GM23338 (cell line): ENCODE results near the gene ANKRD11. TPM values are rescaled to one million over a fixed set of nuclear protein-coding genes. Genes with fewer than 3 reads are reported as not detected.

ENCODE experiments used
- ATAC-seq: fragments of 200-7000 bp; cut with Tn5 transposase; 3 replicates; pipeline ENCODE4 v1.9.1; 2020
- DNase-seq: peaks from one replicate; pipeline ENCODE4 v3.0.0-alpha.2; 2015; ENCODE audit warnings: low spot score
- H2AFZ ChIP-seq: fragments of 200-600 bp; sonication (generic); 2 replicates; pipeline ENCODE4 v1.8.0; 2016; ENCODE audit warnings: antibody characterized with exemption, mild to moderate bottlenecking, moderate library complexity
- H3F3A ChIP-seq: fragments of 200-600 bp; sonication (generic); replicated peaks from 2 replicates; pipeline ENCODE4 v1.8.0; 2017; ENCODE audit warnings: antibody characterized with exemption, mixed run types, low read depth
- H3K27ac ChIP-seq: fragments of 200-600 bp; sonication (generic); 2 replicates; pipeline ENCODE4 v1.6.1; 2016; ENCODE audit warnings: low read depth
- H3K27me3 ChIP-seq: fragments of 200-600 bp; sonication (generic); 2 replicates; pipeline ENCODE4 v1.8.0; 2016; ENCODE audit warnings: mild to moderate bottlenecking, mixed run types, moderate library complexity; ENCODE audit not compliant: insufficient read depth
- H3K36me3 ChIP-seq: fragments of 200-600 bp; sonication (generic); 2 replicates; pipeline ENCODE4 v1.8.0; 2016; ENCODE audit warnings: mild to moderate bottlenecking; ENCODE audit not compliant: insufficient read depth
- H3K4me1 ChIP-seq: fragments of 200-600 bp; sonication (generic); 2 replicates; pipeline ENCODE4 v1.8.0; 2016; ENCODE audit warnings: mild to moderate bottlenecking, moderate library complexity; ENCODE audit not compliant: insufficient read depth
- H3K4me2 ChIP-seq: fragments of 200-600 bp; sonication (generic); 2 replicates; pipeline ENCODE4 v1.7.1; 2017; ENCODE audit warnings: mixed run types
- H3K4me3 ChIP-seq: fragments of 200-600 bp; sonication (generic); 2 replicates; pipeline ENCODE4 v1.6.1; 2016; ENCODE audit warnings: mixed run types
- H3K79me2 ChIP-seq: fragments of 200-600 bp; sonication (generic); replicated peaks from 2 replicates; pipeline ENCODE4 v1.8.0; 2017; ENCODE audit warnings: mild to moderate bottlenecking; ENCODE audit not compliant: insufficient read depth
- H3K9me2 ChIP-seq: fragments of 200-600 bp; sonication (generic); 2 replicates; pipeline ENCODE4 v1.8.0; 2017; ENCODE audit not compliant: insufficient read depth
- H4K20me1 ChIP-seq: fragments of 200-600 bp; sonication (generic); replicated peaks from 2 replicates; pipeline ENCODE4 v1.8.0; 2017; ENCODE audit warnings: mild to moderate bottlenecking; ENCODE audit not compliant: insufficient read depth
- H3K27ac Mint-ChIP-seq: 2 replicates; pipeline ENCODE4 v1.8.0; 2020; ENCODE audit warnings: inconsistent platforms, mild to moderate bottlenecking, moderate library complexity, mixed read lengths
- H3K27me3 Mint-ChIP-seq: 3 replicates; pipeline ENCODE4 v1.8.0; 2022; ENCODE audit warnings: low read depth, mild to moderate bottlenecking, moderate library complexity, mixed read lengths, inconsistent platforms; ENCODE audit not compliant: insufficient read depth, poor library complexity
- H3K36me3 Mint-ChIP-seq: 3 replicates; pipeline ENCODE4 v1.8.0; 2021; ENCODE audit warnings: low read depth, mild to moderate bottlenecking, inconsistent platforms, moderate library complexity, mixed read lengths
- H3K4me1 Mint-ChIP-seq: 3 replicates; pipeline ENCODE4 v1.8.0; 2020; ENCODE audit warnings: mild to moderate bottlenecking, inconsistent platforms, mixed read lengths
- H3K4me3 Mint-ChIP-seq: 3 replicates; pipeline ENCODE4 v1.8.0; 2021; ENCODE audit warnings: moderate library complexity, mild to moderate bottlenecking, inconsistent platforms, mixed read lengths
- H3K9me3 Mint-ChIP-seq: 3 replicates; pipeline ENCODE4 v1.8.0; 2020; ENCODE audit warnings: moderate library complexity, mild to moderate bottlenecking, inconsistent platforms, mixed read lengths
- CREB1 ChIP-seq: fragments of 250-450 bp; sonication (Bioruptor Pico); IDR thresholded peaks from 2 replicates; pipeline ENCODE4 v1.5.0; 2020; ENCODE audit warnings: low read depth, mild to moderate bottlenecking, moderate library complexity
- ETS1 ChIP-seq: IDR thresholded peaks from 2 replicates; pipeline ENCODE4 v1.6.1; 2016; ENCODE audit warnings: antibody characterized with exemption
- EZH2 ChIP-seq: fragments of 200-600 bp; sonication (generic); IDR thresholded peaks from one replicate; pipeline ENCODE4 v1.8.0; 2017; ENCODE audit warnings: antibody characterized with exemption, mild to moderate bottlenecking, low read depth; ENCODE audit not compliant: unreplicated experiment
- EZH2phosphoT487 ChIP-seq: fragments of 200-600 bp; sonication (generic); IDR thresholded peaks from one replicate; pipeline ENCODE4 v1.8.1; 2018; ENCODE audit warnings: antibody characterized with exemption; ENCODE audit not compliant: unreplicated experiment
- JUNB ChIP-seq: IDR thresholded peaks from one replicate; pipeline ENCODE4 v1.6.1; 2016; ENCODE audit warnings: antibody characterized with exemption; ENCODE audit not compliant: unreplicated experiment
- NANOG ChIP-seq: IDR thresholded peaks from 2 replicates; pipeline ENCODE4 v1.6.1; 2016; ENCODE audit warnings: antibody characterized with exemption, borderline replicate concordance
- POLR2AphosphoS5 ChIP-seq: IDR thresholded peaks from 2 replicates; pipeline ENCODE4 v1.6.1; 2016; ENCODE audit warnings: antibody characterized with exemption, low read depth
- REST ChIP-seq: IDR thresholded peaks from one replicate; pipeline ENCODE4 v1.6.1; 2018; ENCODE audit warnings: antibody characterized with exemption; ENCODE audit not compliant: unreplicated experiment
- STAT1 ChIP-seq: IDR thresholded peaks from one replicate; pipeline ENCODE4 v1.6.1; 2016; ENCODE audit warnings: antibody characterized with exemption; ENCODE audit not compliant: unreplicated experiment
- ZNF114 ChIP-seq: fragments of 250-450 bp; sonication (Bioruptor Pico); IDR thresholded peaks from 2 replicates; pipeline ENCODE4 v1.5.0; 2020; ENCODE audit warnings: mild to moderate bottlenecking, moderate library complexity
- ZNF331 ChIP-seq: fragments of 250-450 bp; sonication (Bioruptor Pico); IDR thresholded peaks from 2 replicates; pipeline ENCODE4 v1.5.0; 2020; ENCODE audit warnings: low read depth, mild to moderate bottlenecking, moderate library complexity
- ZNF462 ChIP-seq: fragments of 250-450 bp; sonication (Bioruptor Pico); IDR thresholded peaks from 2 replicates; pipeline ENCODE4 v1.5.0; 2020; ENCODE audit warnings: mild to moderate bottlenecking, moderate library complexity
- polyA plus RNA-seq: library from polyadenylated mRNA; unstranded; fragments of >200 nt; fragmentation: Nextera tagmentation; extraction: Ambion mirVana; gene quantifications from 2 replicates; pipeline ENCODE4 v1.2.1, GENCODE V29; 2016
- total RNA-seq: library from RNA; depleted of rRNA; stranded (reverse); fragments of >200 nt; shearing (Covaris generic); gene quantifications from 2 replicates; pipeline ENCODE4 v1.2.3, GENCODE V29; 2014

The ANKRD11 gene
- total and polyA plus RNA-seq, 2 experiments from 2014 or later = 130 to 159 TPM

GRCh38 chr16:89232107-89232506 lies 258.3 kb downstream of the ANKRD11 start:
- ATAC-seq = no peak
- no peak overlapping the region for H3K27ac ChIP-seq
- TF ChIP-seq JUNB (no peak), EZH2phosphoT487 (no peak), CREB1 (no peak), ZNF331 (no peak), POLR2AphosphoS5 (no peak), ZNF114 (CRISPR knock-in tag) (no peak), STAT1 (no peak)
- H3F3A ChIP-seq = 0 out of 2 replicates have a peak, but pooled peaks cover 4% of the 10 kb centered on the region
- H3K9me3 Mint-ChIP-seq = peaks cover 63% of the 10 kb centered on the region
- no peak overlapping the region for H3K4me3 ChIP-seq
- DNase-seq = no peak
- H3K36me3 ChIP-seq = peaks cover 25% of the 10 kb centered on the region
- no peaks in the 10 kb centered on the region for H3K4me1 Mint-ChIP-seq
- H3K27me3 ChIP-seq = no peaks in the 10 kb centered on the region
- H3K27me3 Mint-ChIP-seq = peaks cover 6% of the 10 kb centered on the region
- H3K79me2 ChIP-seq = no peaks in the 10 kb centered on the region
- H3K4me1 ChIP-seq = no peaks in the 10 kb centered on the region
- no peak overlapping the region for H2AFZ ChIP-seq
- H4K20me1 ChIP-seq = 0 out of 2 replicates have a peak, but pooled peaks cover 2% of the 10 kb centered on the region
- H3K27ac Mint-ChIP-seq = no peak overlapping the region
- H3K9me2 ChIP-seq = no peaks in the 10 kb centered on the region
- no peak overlapping the region for H3K4me2 ChIP-seq
- no peak overlapping the region for H3K4me3 Mint-ChIP-seq
- peaks cover 86% of the 10 kb centered on the region for H3K36me3 Mint-ChIP-seq

- H3K9me3 Mint-ChIP-seq = peaks cover 66% of the 10 kb centered on the region
- TF ChIP-seq EZH2 = no peak
- no peak for TF ChIP-seq REST
- no peak for TF ChIP-seq POLR2AphosphoS5
- no peak for TF ChIP-seq STAT1
- no peak for TF ChIP-seq ZNF331
- TF ChIP-seq EZH2phosphoT487 = no peak
- TF ChIP-seq NANOG = no peak
- TF ChIP-seq CREB1 = no peak
- TF ChIP-seq ZNF462 (CRISPR knock-in tag) = no peak
- TF ChIP-seq ETS1 = no peak
Observed at GRCh38 chr16:89230255-89230654, 260.1 kb downstream of the ANKRD11 start.

More at GRCh38 chr16:89230255-89230654, 260.1 kb downstream of the ANKRD11 start:
- Mint-ChIP-seq H3K4me1 (no peaks in the 10 kb centered on the region), H3K27me3 (peaks cover 8% of the 10 kb centered on the region), H3K36me3 (peaks cover 95% of the 10 kb centered on the region), H3K27ac (no peak overlapping the region), H3K4me3 (no peak overlapping the region)
- Histone ChIP-seq H3K9me2 (no peaks in the 10 kb centered on the region), H4K20me1 (no peaks in the 10 kb centered on the region), H3K79me2 (no peaks in the 10 kb centered on the region), H3K4me2 (no peak overlapping the region), H3K36me3 (peaks cover 40% of the 10 kb centered on the region), H3F3A (0 out of 2 replicates have a peak, but pooled peaks cover 4% of the 10 kb centered on the region), H3K4me3 (no peak overlapping the region), H3K27ac (no peak overlapping the region), H2AFZ (no peak overlapping the region), H3K4me1 (no peaks in the 10 kb centered on the region), H3K27me3 (no peaks in the 10 kb centered on the region)
- ATAC-seq (no peak), DNase-seq (no peak)
